ENCODE data around the gene ITPRIPL1. TPM values are rescaled to one million over a fixed set of nuclear protein-coding genes. Genes with fewer than 3 reads are reported as not detected.

The ITPRIPL1 gene
- total and polyA plus RNA-seq, 4 donors = 0.19 to 3.1 (median 0.28) TPM

DNA sequence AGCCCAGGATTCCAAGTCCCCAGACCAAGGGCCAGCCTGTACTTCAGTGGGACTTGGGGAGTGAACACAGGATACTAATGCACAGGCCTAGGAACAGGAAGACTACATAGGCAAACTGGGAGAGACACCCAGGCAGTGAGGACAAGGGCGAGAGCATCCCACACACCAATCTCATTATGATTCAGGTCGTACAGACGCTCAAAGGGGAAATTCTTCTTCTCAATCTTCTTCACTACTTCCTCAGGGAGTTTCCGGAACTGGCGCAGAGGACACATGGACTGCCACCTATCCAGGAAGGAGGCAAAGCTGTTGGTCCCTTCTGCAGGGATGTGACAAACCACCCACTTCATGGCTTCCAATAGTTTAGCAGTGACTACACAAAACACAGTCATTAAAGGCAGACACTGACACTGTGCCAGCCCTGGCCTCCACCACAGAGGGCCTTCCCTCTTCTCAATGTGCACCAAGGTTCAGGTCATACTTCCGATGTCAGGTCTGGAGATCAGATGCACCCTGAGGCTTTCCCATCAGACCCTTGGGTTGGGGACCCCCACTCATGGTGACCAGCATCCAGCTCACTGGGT lies 37.8 kb upstream of the ITPRIPL1 start:
- WGBS = 88% methylated on average over 6 of the region's 6 CpGs
- H3K9me3 ChIP-seq (ENCODE audit: control insufficient read depth in 4 of 4, low read length in 3 of 4) = no peaks in the 10 kb centered on the region
- no peak overlapping the region for H3K27ac ChIP-seq (ENCODE audit: low read depth in 1 of 2, low read length in 2 of 2)
- H3K4me1 ChIP-seq (ENCODE audit: control insufficient read depth in 4 of 4, insufficient read depth in 4 of 4, low read length in 3 of 4) = no peaks in the 10 kb centered on the region
- H3K36me3 ChIP-seq (ENCODE audit: control insufficient read depth in 4 of 4, insufficient read depth in 3 of 4, low read depth in 1 of 4, low read length in 3 of 4) = peaks cover 59 to 99% (median 95%) of the 10 kb centered on the region in 4 donors
- no peak overlapping the region for H3K4me3 ChIP-seq (ENCODE audit: low read depth in 1 of 3, low read length in 3 of 3)
- TF ChIP-seq, protein P1, sequence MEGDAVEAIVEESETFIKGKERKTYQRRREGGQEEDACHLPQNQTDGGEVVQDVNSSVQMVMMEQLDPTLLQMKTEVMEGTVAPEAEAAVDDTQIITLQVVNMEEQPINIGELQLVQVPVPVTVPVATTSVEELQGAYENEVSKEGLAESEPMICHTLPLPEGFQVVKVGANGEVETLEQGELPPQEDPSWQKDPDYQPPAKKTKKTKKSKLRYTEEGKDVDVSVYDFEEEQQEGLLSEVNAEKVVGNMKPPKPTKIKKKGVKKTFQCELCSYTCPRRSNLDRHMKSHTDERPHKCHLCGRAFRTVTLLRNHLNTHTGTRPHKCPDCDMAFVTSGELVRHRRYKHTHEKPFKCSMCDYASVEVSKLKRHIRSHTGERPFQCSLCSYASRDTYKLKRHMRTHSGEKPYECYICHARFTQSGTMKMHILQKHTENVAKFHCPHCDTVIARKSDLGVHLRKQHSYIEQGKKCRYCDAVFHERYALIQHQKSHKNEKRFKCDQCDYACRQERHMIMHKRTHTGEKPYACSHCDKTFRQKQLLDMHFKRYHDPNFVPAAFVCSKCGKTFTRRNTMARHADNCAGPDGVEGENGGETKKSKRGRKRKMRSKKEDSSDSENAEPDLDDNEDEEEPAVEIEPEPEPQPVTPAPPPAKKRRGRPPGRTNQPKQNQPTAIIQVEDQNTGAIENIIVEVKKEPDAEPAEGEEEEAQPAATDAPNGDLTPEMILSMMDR (IDR thresholded peaks at IDR 0.05; ENCODE audit: low read depth, low read length, missing input control) = no peak
- TF ChIP-seq SP1 (IDR thresholded peaks at IDR 0.05) (no peak), FOXA2 (IDR thresholded peaks at IDR 0.05) (no peak), RAD21 (IDR thresholded peaks at IDR 0.05) (no peak), RXRA (IDR thresholded peaks at IDR 0.05) (no peak), YY1 (IDR thresholded peaks at IDR 0.05) (no peak), TAF1 (conservative IDR thresholded peaks at IDR 0.05) (no peak), HNF4A (conservative IDR thresholded peaks at IDR 0.05) (no peak), GABPA (IDR thresholded peaks at IDR 0.05 in 1 of 2, conservative IDR thresholded peaks at IDR 0.05 in 1 of 2) (no peak), JUND (IDR thresholded peaks at IDR 0.05) (no peak), NR2F2 (IDR thresholded peaks at IDR 0.05) (no peak), FOXA1 (IDR thresholded peaks at IDR 0.05) (no peak), EGR1 (IDR thresholded peaks at IDR 0.05; ENCODE audit: low read depth in 2 of 2) (no peak), ZBTB33 (IDR thresholded peaks at IDR 0.05) (no peak)
- TF ChIP-seq, protein P2, sequence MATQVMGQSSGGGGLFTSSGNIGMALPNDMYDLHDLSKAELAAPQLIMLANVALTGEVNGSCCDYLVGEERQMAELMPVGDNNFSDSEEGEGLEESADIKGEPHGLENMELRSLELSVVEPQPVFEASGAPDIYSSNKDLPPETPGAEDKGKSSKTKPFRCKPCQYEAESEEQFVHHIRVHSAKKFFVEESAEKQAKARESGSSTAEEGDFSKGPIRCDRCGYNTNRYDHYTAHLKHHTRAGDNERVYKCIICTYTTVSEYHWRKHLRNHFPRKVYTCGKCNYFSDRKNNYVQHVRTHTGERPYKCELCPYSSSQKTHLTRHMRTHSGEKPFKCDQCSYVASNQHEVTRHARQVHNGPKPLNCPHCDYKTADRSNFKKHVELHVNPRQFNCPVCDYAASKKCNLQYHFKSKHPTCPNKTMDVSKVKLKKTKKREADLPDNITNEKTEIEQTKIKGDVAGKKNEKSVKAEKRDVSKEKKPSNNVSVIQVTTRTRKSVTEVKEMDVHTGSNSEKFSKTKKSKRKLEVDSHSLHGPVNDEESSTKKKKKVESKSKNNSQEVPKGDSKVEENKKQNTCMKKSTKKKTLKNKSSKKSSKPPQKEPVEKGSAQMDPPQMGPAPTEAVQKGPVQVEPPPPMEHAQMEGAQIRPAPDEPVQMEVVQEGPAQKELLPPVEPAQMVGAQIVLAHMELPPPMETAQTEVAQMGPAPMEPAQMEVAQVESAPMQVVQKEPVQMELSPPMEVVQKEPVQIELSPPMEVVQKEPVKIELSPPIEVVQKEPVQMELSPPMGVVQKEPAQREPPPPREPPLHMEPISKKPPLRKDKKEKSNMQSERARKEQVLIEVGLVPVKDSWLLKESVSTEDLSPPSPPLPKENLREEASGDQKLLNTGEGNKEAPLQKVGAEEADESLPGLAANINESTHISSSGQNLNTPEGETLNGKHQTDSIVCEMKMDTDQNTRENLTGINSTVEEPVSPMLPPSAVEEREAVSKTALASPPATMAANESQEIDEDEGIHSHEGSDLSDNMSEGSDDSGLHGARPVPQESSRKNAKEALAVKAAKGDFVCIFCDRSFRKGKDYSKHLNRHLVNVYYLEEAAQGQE (IDR thresholded peaks at IDR 0.05) = no peak
- TF ChIP-seq, protein P3, sequence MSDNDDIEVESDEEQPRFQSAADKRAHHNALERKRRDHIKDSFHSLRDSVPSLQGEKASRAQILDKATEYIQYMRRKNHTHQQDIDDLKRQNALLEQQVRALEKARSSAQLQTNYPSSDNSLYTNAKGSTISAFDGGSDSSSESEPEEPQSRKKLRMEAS (IDR thresholded peaks at IDR 0.05) = no peak
- H3K9ac ChIP-seq (ENCODE audit: low read depth in 1 of 2, low read length in 2 of 2) = no peak overlapping the region
- no peak for DNase-seq (ENCODE audit: low spot score)
- H3K27me3 ChIP-seq (ENCODE audit: control insufficient read depth in 4 of 4, insufficient read depth in 4 of 4, low read length in 3 of 4) = no peaks in the 10 kb centered on the region

- H3K4me3 ChIP-seq (ENCODE audit: low read depth in 1 of 3, low read length in 3 of 3) = no peak overlapping the region
- TF ChIP-seq HNF4G (IDR thresholded peaks at IDR 0.05) (no peak), JUND (IDR thresholded peaks at IDR 0.05) (no peak), ZBTB33 (IDR thresholded peaks at IDR 0.05) (no peak), HNF4A (conservative IDR thresholded peaks at IDR 0.05) (no peak), FOXA2 (IDR thresholded peaks at IDR 0.05) (no peak)
- TF ChIP-seq, protein P1 (IDR thresholded peaks at IDR 0.05; ENCODE audit: low read depth, low read length, missing input control) = no peak
- WGBS = 90% methylated on average over 5 of the region's 5 CpGs
- no peaks in the 10 kb centered on the region for H3K27me3 ChIP-seq (ENCODE audit: control insufficient read depth in 4 of 4, insufficient read depth in 4 of 4, low read length in 3 of 4)
- H3K4me1 ChIP-seq (ENCODE audit: control insufficient read depth in 4 of 4, insufficient read depth in 4 of 4, low read length in 3 of 4) = peaks cover 0 to 11% (median 10%) of the 10 kb centered on the region in 4 donors
- H3K9ac ChIP-seq (ENCODE audit: low read depth in 1 of 2, low read length in 2 of 2) = no peak overlapping the region
- peaks cover 43 to 93% (median 89%) of the 10 kb centered on the region in 4 donors for H3K36me3 ChIP-seq (ENCODE audit: control insufficient read depth in 4 of 4, insufficient read depth in 3 of 4, low read depth in 1 of 4, low read length in 3 of 4)
- H3K27ac ChIP-seq (ENCODE audit: low read depth in 1 of 2, low read length in 2 of 2) = no peak overlapping the region
- H3K9me3 ChIP-seq (ENCODE audit: control insufficient read depth in 4 of 4, low read length in 3 of 4) = no peaks in the 10 kb centered on the region
- no peak for DNase-seq (ENCODE audit: low spot score)
These were observed 33.4 kb upstream of the ITPRIPL1 start for GRCh38 chr2:96291751-96292150.

Data from liver (tissue), 9 donors.